HepG2 (cell line): ENCODE results near the gene RNF135.

Experiments used
- CTCF ChIP-seq: sonication (generic); formaldehyde crosslinking; IDR thresholded peaks from 2 replicates; pipeline ENCODE4 v1.5.0; 2020; ENCODE audit warnings: mild to moderate bottlenecking, missing genetic modification reagents, moderate library complexity
- GABPA ChIP-seq, 2 experiments: IDR thresholded peaks; 2 replicates each; pipeline ENCODE4 v1.6.1; 2011 to 2016; ENCODE audit warnings: low read depth in 2 of 2, low read length in 1 of 2, missing biosample characterization in 1 of 2, missing genetic modification characterization in 1 of 2
- GABPB1 ChIP-seq: IDR thresholded peaks from 2 replicates; pipeline ENCODE4 v1.6.1; 2016; ENCODE audit warnings: mild to moderate bottlenecking, missing genetic modification reagents, moderate library complexity, missing compliant biosample characterization
- NBN ChIP-seq: fragments of 450-650 bp; conservative IDR thresholded peaks from 2 replicates; pipeline ENCODE4 v1.6.1; 2017
- PBX3 ChIP-seq: sonication (generic); formaldehyde crosslinking; IDR thresholded peaks from 2 replicates; pipeline ENCODE4 v1.8.1; 2023; ENCODE audit warnings: missing genetic modification reagents, inconsistent platforms, borderline replicate concordance
- SMARCC2 ChIP-seq: fragments of 450-650 bp; IDR thresholded peaks from 2 replicates; pipeline ENCODE4 v1.6.1; 2017; ENCODE audit warnings: antibody characterized with exemption, mild to moderate bottlenecking
- SSRP1 ChIP-seq: IDR thresholded peaks from 2 replicates; pipeline ENCODE4 v1.6.1; 2016; ENCODE audit warnings: control low read depth
- ZBTB1 ChIP-seq: sonication (generic); formaldehyde crosslinking; IDR thresholded peaks from 2 replicates; pipeline ENCODE4 v1.4.0; 2020; ENCODE audit warnings: missing genetic modification reagents, borderline replicate concordance
- ZNF589 ChIP-seq: sonication (generic); formaldehyde crosslinking; conservative IDR thresholded peaks from 2 replicates; pipeline ENCODE4 v1.8.0; 2022; ENCODE audit warnings: mild to moderate bottlenecking, moderate library complexity, missing genetic modification reagents
- TF ChIP-seq, protein P1 (sequence below): sonication (generic); formaldehyde crosslinking; IDR thresholded peaks from 2 replicates; pipeline ENCODE4 v1.9.0; 2021; ENCODE audit warnings: missing genetic modification reagents, borderline replicate concordance

- TF ChIP-seq GABPB1 (CRISPR knock-in tag) (no peak), ZNF589 (CRISPR knock-in tag) (no peak), CTCF (CRISPR knock-in tag) (no peak), SMARCC2 (no peak), NBN (no peak), SSRP1 (no peak), ZBTB1 (CRISPR knock-in tag) (no peak), PBX3 (CRISPR knock-in tag) (no peak), GABPA (IDR thresholded peaks at IDR 0.05; ENCODE audit: low read depth, low read length) (no peak), GABPA (CRISPR knock-in tag; IDR thresholded peaks at IDR 0.05; ENCODE audit: low read depth) (no peak)
- TF ChIP-seq, protein P1, sequence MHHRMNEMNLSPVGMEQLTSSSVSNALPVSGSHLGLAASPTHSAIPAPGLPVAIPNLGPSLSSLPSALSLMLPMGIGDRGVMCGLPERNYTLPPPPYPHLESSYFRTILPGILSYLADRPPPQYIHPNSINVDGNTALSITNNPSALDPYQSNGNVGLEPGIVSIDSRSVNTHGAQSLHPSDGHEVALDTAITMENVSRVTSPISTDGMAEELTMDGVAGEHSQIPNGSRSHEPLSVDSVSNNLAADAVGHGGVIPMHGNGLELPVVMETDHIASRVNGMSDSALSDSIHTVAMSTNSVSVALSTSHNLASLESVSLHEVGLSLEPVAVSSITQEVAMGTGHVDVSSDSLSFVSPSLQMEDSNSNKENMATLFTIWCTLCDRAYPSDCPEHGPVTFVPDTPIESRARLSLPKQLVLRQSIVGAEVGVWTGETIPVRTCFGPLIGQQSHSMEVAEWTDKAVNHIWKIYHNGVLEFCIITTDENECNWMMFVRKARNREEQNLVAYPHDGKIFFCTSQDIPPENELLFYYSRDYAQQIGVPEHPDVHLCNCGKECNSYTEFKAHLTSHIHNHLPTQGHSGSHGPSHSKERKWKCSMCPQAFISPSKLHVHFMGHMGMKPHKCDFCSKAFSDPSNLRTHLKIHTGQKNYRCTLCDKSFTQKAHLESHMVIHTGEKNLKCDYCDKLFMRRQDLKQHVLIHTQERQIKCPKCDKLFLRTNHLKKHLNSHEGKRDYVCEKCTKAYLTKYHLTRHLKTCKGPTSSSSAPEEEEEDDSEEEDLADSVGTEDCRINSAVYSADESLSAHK (CRISPR knock-in tag): no peak
Measured at GRCh38 chr17:30961209-30962188, 9.3 kb upstream of the RNF135 start.
